ENCODE data around the gene MICU1. TPM values are rescaled to one million over a fixed set of nuclear protein-coding genes. Genes with fewer than 3 reads are reported as not detected.

Gene MICU1
- total and polyA plus RNA-seq, 8 donors = 9.4 to 21.7 (median 12.6) TPM

- Histone ChIP-seq H3K4me1 (no peaks in the 10 kb centered on the region), H3K27me3 (no peaks in the 10 kb centered on the region), H3K9me3 (no peaks in the 10 kb centered on the region), H3K27ac (no peak overlapping the region), H3K4me3 (no peak overlapping the region), H3K36me3 (no peaks in the 10 kb centered on the region)
- no peak for DNase-seq
- TF ChIP-seq, protein P1, sequence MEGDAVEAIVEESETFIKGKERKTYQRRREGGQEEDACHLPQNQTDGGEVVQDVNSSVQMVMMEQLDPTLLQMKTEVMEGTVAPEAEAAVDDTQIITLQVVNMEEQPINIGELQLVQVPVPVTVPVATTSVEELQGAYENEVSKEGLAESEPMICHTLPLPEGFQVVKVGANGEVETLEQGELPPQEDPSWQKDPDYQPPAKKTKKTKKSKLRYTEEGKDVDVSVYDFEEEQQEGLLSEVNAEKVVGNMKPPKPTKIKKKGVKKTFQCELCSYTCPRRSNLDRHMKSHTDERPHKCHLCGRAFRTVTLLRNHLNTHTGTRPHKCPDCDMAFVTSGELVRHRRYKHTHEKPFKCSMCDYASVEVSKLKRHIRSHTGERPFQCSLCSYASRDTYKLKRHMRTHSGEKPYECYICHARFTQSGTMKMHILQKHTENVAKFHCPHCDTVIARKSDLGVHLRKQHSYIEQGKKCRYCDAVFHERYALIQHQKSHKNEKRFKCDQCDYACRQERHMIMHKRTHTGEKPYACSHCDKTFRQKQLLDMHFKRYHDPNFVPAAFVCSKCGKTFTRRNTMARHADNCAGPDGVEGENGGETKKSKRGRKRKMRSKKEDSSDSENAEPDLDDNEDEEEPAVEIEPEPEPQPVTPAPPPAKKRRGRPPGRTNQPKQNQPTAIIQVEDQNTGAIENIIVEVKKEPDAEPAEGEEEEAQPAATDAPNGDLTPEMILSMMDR (IDR thresholded peaks at IDR 0.05) = no peak
- 58 to 69% methylated on average over 1 of the region's 1 CpG for WGBS, 2 donors
- ATAC-seq = no peak
- FAIRE-seq = no peak
- intact Hi-C loops (cut with DNase I) = no loop called here
These were observed 31.9 kb downstream of the MICU1 start for GRCh38 chr10:72593963-72594362.

- TF ChIP-seq, protein P1 (IDR thresholded peaks at IDR 0.05) = no peak
- ATAC-seq (no peak), DNase-seq (no peak), FAIRE-seq (no peak)
- Histone ChIP-seq H3K27ac (no peak overlapping the region), H3K9me3 (no peaks in the 10 kb centered on the region), H3K4me1 (no peaks in the 10 kb centered on the region), H3K36me3 (no peaks in the 10 kb centered on the region), H3K4me3 (no peak overlapping the region), H3K27me3 (no peaks in the 10 kb centered on the region)
- WGBS, 2 donors = 89 to 93% methylated on average over 3 of the region's 3 CpGs
- intact Hi-C loops (cut with DNase I) = no loop called here
These were observed 37.6 kb downstream of the MICU1 start for GRCh38 chr10:72588266-72588665.

DNA sequence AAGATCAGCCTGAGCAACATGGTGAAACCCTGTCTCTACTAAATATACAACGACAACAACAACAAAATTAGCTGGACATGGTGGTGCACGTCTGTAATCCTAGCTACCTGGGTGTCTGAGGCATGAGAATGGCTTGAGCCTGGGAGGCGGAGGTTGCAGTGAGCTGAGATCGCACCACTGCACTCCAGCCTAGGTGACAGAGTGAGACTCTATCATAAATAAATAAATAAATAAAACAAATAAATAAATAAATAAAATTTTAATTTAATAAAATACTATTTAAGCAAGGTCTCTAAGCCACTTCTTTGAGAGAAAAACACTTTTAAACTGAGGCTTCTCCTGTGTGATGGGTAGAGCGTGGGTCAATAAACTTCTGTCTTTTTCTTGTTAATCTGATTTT, 38.3 kb downstream of the MICU1 start:
- TF ChIP-seq, protein P1 (IDR thresholded peaks at IDR 0.05) = no peak

DNA sequence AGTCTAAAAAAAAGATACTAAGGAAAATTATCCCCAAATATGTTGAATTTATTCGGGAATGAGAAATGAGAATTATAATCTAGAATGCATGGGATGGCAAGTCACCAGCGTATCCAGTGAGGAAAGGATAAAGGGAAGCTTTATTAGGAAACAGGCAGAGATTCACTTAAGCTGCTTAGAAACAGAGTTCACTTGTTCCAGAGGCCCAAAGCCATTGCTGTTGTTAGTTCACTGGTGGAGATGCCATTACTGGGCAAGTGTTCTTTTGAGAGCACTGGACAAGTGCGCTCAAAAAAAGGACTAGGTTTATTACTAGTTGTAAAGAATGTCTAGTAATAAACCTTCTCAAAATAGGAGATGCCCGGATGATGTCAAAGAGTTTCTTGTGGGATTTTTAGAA, 51.2 kb downstream of the MICU1 start:
- TF ChIP-seq, protein P1 (IDR thresholded peaks at IDR 0.05) = no peak
- Histone ChIP-seq H3K4me3 (no peak overlapping the region), H3K9me3 (no peaks in the 10 kb centered on the region), H3K36me3 (no peaks in the 10 kb centered on the region), H3K27me3 (no peaks in the 10 kb centered on the region), H3K27ac (no peak overlapping the region), H3K4me1 (no peaks in the 10 kb centered on the region)
- DNase-seq (no peak), ATAC-seq (no peak), FAIRE-seq (no peak)
- 96 to 98% methylated on average over 4 of the region's 4 CpGs for WGBS, 2 donors
- intact Hi-C loops (cut with DNase I) = no loop called here

More for the DNA sequence above, 38.3 kb downstream of the MICU1 start:
- no peaks in the 10 kb centered on the region for H3K27me3 ChIP-seq
- H3K4me3 ChIP-seq = no peak overlapping the region
- no peak overlapping the region for H3K27ac ChIP-seq
- intact Hi-C loops (cut with DNase I) = no loop called here
- no peak for ATAC-seq
- FAIRE-seq = no peak
- WGBS, 2 donors = 94 to 96% methylated on average over 5 of the region's 5 CpGs
- H3K9me3 ChIP-seq = no peaks in the 10 kb centered on the region
- H3K4me1 ChIP-seq = no peaks in the 10 kb centered on the region
- no peaks in the 10 kb centered on the region for H3K36me3 ChIP-seq
- no peak for DNase-seq

DNA sequence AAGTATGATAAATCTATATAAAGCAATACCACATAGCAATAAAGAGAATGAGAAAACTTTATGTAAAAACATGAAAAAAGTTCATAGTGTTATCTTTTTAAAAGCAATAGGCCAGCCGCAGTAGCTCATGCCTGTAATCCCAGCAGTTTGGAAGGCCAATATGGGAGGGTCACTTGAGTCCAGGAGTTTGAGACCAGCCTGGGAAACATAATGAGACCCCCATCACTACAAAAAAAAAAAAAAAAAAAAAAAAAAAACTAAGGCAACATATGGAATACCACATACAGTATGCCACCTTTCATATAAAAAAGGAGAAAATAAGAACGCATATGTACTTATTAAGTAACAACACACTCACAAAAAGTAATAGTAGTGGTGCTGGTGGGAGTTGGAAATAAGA, 52.8 kb downstream of the MICU1 start:
- no peaks in the 10 kb centered on the region for H3K36me3 ChIP-seq
- H3K27me3 ChIP-seq = no peaks in the 10 kb centered on the region
- intact Hi-C loops (cut with DNase I) = no loop called here
- no peak overlapping the region for H3K4me3 ChIP-seq
- no peak for ATAC-seq
- FAIRE-seq = no peak
- TF ChIP-seq, protein P1 (IDR thresholded peaks at IDR 0.05) = no peak
- no peaks in the 10 kb centered on the region for H3K9me3 ChIP-seq
- no peak overlapping the region for H3K27ac ChIP-seq
- WGBS, 2 donors = 95 to 98% methylated on average over 2 of the region's 2 CpGs
- no peaks in the 10 kb centered on the region for H3K4me1 ChIP-seq
- no peak for DNase-seq
